ENCODE measurements around the gene FARP1.
A peak's percentile ranks its signal among the peaks of the same experiment; 100 is the strongest.

FARP1 gene

DNA sequence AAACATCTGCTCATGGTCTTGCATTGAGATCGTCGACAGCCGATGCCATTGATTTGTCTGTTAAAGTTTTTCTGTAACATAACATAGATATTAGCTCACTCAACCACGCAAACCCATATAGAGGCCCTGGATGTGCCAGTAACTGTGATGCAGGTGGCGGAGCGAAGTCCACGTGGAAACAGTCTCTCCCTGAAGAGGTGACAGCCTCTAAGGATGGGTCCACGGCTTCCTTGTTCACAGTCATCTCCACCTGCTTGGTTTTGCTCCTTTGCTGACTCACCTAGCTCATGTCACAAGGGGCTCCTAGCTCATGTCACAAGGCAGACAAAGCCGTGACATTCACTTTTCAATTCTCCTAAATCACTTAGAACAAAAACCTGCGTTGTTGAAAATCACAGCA, 42.4 kb upstream of the FARP1 start:
- no peak for DNase-seq (ENCODE audit: low read depth)
- H3K4me3 ChIP-seq (replicated peaks; ENCODE audit: low read depth, low read length) = no peak overlapping the region
- TF ChIP-seq, protein P1, sequence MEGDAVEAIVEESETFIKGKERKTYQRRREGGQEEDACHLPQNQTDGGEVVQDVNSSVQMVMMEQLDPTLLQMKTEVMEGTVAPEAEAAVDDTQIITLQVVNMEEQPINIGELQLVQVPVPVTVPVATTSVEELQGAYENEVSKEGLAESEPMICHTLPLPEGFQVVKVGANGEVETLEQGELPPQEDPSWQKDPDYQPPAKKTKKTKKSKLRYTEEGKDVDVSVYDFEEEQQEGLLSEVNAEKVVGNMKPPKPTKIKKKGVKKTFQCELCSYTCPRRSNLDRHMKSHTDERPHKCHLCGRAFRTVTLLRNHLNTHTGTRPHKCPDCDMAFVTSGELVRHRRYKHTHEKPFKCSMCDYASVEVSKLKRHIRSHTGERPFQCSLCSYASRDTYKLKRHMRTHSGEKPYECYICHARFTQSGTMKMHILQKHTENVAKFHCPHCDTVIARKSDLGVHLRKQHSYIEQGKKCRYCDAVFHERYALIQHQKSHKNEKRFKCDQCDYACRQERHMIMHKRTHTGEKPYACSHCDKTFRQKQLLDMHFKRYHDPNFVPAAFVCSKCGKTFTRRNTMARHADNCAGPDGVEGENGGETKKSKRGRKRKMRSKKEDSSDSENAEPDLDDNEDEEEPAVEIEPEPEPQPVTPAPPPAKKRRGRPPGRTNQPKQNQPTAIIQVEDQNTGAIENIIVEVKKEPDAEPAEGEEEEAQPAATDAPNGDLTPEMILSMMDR (IDR thresholded peaks at IDR 0.05; ENCODE audit: low read length, missing control alignments) = no peak

DNA sequence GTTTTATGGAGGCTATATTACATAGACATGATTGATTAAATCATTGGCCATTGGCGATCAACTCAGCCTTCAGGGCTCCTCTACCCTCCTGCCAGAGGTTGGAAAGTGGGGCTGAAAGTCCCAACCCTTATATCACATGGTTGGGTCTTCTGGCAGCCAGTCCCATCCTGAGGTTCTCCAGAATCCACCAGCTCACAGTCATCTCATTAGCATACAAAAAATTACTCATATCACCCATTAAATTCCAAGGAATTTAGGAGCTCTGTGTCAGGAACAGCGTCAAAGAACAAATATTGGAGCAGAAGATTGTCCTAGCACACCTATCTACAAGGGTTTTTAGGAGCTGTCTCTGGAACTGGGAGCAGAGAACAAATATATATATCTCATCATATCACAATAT, 39.4 kb upstream of the FARP1 start:
- H3K4me3 ChIP-seq (replicated peaks; ENCODE audit: low read depth, low read length) = no peak overlapping the region
- DNase-seq (ENCODE audit: low read depth) = no peak
- TF ChIP-seq, protein P1 (IDR thresholded peaks at IDR 0.05; ENCODE audit: low read length, missing control alignments) = no peak

DNA sequence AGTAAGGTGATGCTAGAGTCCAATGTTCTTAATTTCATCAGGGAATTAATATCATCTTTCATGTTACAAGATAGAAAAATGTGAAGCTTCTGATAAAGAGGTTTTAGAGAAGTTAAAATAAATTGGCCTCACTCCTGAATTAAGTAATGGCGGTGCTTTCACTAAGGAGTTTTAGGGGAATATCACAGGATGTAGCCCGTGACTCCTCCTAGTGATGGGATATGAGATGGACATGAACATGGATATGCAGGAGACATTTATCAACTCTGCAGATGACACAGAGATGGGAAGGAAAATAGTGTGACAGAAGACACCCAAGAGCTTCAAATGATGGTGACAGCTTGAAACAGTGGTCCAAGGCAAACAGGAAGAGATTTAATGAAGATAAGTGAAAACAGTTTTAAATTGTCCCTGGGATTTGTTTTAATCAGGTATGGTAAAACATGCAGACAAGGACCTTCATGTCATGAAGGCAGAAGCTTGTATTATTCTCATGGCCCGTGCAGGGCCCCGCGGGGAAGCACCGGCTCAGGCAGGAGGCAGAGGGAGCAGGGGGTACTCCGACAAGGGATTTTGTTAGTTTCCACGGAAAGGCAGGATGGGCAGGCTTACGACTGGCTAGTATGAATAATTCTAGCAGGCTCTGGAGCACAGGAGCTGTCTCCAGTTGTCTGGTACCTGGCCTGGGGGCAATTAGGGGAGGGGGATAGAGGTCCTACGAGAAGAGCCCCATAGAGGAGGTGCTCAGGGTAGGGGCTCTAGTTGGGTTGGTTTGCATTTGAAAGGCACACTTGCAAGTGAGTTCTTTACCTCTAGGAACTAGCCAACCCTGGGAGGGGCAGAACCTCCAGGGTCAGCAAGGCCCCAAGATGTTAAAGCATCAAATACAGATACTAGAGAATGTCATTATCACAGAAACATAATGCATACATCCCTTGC, 38.7 kb upstream of the FARP1 start:
- TF ChIP-seq, protein P1 (IDR thresholded peaks at IDR 0.05; ENCODE audit: low read length, missing control alignments) = peak; percentile 29
- H3K4me3 ChIP-seq (replicated peaks; ENCODE audit: low read depth, low read length) = no peak overlapping the region
- DNase-seq (ENCODE audit: low read depth) = peak; percentile 27

DNA sequence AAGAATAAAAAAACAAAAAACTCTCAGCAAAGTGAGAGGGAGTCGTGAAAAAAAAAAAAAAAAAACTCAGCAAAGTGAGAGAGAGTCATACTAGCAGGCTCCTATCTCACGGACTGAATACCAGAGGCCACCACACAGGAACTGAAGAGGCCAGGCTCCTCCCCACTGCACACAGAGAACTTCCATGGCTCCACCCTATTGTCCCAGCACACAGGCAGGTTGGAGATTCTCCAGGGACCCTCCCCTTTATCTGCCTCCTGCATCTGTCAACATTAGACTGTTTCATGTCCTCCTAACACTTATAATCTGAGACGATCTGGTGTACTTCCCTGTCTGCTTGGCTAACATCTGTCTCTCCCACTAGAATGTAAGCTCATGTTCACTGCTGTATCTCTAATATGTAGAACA, 37.0 kb upstream of the FARP1 start:
- H3K4me3 ChIP-seq (replicated peaks; ENCODE audit: low read depth, low read length) = no peak overlapping the region
- TF ChIP-seq, protein P1 (IDR thresholded peaks at IDR 0.05; ENCODE audit: low read length, missing control alignments) = no peak
- DNase-seq (ENCODE audit: low read depth) = peak; percentile 73

DNA sequence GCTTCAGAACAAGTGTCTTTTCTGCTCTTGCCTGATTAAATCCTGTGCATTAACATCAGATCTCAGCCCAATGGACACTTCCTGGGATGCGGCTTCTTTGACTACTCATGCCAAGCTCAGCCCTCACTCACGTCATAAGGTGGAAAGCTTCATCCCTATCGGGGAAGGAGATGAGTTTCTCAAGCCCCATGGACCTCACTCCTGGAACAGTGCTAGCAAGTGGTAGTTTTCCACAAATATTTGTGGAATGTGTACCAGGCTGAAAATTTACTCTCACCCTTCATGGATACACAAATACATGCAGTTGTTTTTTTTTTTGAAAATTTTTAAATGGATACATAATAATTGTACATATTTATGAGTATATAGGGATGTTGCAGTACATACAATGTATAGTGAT, 34.6 kb upstream of the FARP1 start:
- peak; percentile 36 for DNase-seq (ENCODE audit: low read depth)
- H3K4me3 ChIP-seq (replicated peaks; ENCODE audit: low read depth, low read length) = no peak overlapping the region
- TF ChIP-seq, protein P1 (IDR thresholded peaks at IDR 0.05; ENCODE audit: low read length, missing control alignments) = no peak

DNA sequence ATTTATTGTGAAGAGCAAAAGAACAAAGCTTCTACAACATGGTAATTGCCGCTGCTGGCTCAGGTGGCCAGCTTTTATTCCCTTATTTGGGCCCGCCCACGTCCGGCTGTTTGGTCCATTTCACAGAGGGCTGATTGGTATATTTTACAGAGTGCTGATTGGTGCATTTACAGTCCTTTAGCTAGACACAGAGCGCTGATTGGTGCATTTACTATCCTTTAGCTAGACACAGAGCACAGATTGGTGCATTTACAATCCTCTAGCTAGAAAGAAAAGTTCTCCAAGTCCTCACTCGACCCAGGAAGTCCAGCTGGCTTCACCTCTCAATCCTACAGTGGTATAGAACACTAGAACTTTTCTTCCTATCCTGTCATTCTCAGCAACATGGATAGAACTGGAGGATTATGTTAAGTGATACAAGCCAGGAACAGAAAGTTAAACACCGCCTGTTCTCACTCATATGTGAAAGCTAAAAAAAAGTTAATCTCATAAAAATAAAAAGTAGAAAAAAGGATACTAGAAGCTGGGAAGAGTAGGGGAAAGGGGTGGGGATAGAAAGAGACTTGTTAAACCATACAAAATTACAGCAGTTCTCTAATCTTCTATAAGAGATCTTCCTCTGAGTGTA, 33.6 kb upstream of the FARP1 start:
- no peak overlapping the region for H3K4me3 ChIP-seq (replicated peaks; ENCODE audit: low read depth, low read length)
- TF ChIP-seq, protein P1 (IDR thresholded peaks at IDR 0.05; ENCODE audit: low read length, missing control alignments) = no peak
- DNase-seq (ENCODE audit: low read depth) = no peak
